Stimulated activated CD4-positive, alpha-beta T cell treated with anti-CD3 and anti-CD28 coated beads, Interleukin-12 subunit alpha, Interleukin-12 subunit beta, amount 100 ng/mL, for 48 hours (primary cell): ENCODE results near the gene CHRNA1.
"Not testable (repeated sequence)": the region's sequence is repeated elsewhere in the genome, so short reads cannot be mapped to it uniquely, and the experiment has no call there.

Experiments
- DNase-seq, 3 donors: peaks; one replicate each; pipeline ENCODE4 v3.0.0-alpha.2; 2020; ENCODE audit warnings: low read depth in 2 of 3, low spot score in 1 of 3

Gene CHRNA1

DNA sequence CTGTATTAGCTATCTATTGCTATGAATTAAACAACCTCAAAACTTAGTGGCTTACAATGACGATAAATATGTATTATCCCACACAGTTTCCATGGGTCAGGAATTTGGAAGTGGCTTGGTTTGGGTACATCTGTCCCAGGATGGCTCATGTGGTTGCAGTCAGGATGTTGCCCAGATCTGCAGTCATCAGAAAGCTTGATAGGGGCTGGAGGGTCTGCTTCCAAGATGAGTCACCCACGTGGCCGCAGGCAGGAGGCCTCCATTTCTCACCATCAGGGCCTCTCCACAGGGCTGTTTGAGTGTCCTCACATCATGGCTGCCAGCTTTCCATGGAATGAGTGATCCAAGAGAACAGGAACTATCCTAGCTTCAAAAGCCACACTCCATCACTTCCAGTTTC lies 46.4 kb downstream of the CHRNA1 start:
- no peak for DNase-seq

- peak in 1 of 3 donors; percentile 14 for DNase-seq
Observed at GRCh38 chr2:174717273-174717672, 47.0 kb downstream of the CHRNA1 start.

DNA sequence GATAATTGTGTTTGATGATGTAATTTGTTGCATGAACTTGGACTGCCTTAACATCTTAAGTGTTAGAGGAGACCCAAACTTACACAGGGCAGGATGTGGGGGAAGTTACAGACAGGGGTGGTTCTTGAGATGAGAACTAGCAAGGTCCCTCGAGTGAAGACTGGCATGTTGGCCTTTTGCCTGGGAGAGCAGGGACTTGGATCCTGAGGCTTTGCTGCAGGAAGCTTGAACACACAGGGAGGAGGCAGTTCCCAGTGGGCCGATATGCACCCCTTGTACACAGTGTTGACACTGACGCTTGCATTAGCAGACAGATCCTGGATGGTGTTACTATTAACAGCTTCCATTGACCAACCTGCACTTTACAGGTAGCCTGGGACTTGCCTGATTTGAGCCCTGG lies 47.5 kb downstream of the CHRNA1 start:
- no peak for DNase-seq

- DNase-seq = no peak
Observed at GRCh38 chr2:174713686-174714085, 50.6 kb downstream of the CHRNA1 start.

GRCh38 chr2:174711206-174711605 lies 53.1 kb downstream of the CHRNA1 start:
- DNase-seq = no peak

DNA sequence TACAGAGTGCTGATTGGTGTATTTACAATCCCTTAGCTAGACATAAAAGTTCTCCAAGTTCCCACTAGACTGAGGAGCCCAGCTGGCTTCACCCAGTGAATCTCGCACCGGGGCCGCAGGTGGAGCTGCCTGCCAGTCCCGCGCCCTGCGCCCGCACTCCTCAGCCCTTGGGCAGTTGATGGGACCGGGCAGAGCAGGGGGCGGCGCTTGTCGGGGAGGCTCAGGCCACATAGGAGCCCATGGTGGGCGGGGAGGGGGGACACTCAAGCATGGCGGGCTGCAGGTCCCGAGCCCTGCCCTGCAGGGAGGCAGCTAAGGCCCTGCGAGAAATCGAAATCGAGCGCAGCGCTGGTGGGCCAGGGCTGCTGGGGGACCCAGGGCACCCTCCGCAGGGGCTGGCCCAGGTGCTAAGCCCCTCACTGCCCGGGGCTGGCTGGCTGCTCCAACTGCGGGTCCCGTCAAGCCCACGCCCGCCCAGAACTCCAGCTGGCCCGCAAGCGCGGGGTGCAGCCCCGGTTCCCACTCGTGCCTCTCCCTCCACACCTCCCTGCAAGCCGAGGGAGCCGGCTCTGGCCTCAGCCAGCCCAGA lies 54.8 kb downstream of the CHRNA1 start:
- DNase-seq = not testable (repeated sequence)

- DNase-seq = no peak
Observed at GRCh38 chr2:174708713-174709112, 55.6 kb downstream of the CHRNA1 start.

GRCh38 chr2:174705321-174705720 lies 59.0 kb downstream of the CHRNA1 start:
- no peak for DNase-seq

DNA sequence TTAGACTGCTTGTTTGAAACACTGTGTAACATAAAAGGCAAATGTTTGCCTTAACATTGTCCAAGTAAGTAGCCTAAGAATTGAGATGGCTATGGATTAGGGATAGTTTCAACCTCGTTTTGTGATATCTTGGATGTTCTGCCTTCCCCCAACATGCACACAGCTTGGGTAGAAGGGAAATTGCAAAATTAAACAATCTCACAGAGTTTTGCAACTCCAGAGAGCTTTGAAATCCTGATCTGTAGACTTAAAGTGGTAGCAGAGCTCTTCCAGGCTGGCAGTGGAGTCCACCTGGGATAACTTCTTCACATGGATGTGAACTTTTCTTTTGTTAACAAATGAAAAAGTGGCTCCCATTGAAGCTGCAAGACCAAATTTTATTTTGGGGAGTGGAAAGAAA lies 59.6 kb downstream of the CHRNA1 start:
- DNase-seq = no peak

DNA sequence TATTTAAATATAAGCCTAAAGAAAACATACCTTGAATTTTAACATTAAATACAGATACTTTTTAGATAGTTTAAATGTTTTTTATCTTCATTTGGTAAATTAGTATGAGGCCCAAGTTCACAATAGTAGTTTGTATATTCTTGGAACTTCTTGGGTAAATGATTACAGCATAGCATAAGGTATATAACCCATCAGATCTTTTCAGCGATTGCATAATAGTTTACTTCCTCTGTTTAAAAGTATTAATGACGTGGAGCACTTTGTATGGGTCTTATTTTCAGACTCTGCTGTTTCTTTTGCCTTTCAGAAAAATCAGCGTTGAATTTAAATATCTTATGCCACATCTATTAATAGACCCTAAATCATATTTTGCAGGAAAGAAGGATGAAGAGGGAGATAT lies 60.2 kb downstream of the CHRNA1 start:
- DNase-seq = no peak

- DNase-seq = no peak
Observed at GRCh38 chr2:174703430-174703829, 60.8 kb downstream of the CHRNA1 start.

DNA sequence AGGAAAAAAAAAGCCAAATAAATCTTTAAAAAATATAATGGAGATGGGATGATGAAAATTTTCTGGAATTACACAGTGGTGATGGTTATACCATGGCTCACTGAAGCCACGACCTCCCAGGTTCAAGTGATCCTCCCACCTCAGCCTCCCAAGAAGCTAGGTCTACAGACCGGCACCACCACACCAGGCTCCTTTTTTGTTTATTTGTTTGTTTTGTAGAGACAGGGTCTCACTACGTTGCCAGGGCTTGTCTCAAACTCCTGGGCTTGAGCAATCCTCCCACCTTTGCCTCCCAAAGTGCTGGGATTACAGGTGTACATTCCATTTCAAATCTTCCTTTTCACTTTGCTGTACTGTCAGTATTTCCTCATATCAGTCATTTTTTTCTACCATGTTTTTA lies 61.7 kb downstream of the CHRNA1 start:
- DNase-seq = no peak

GRCh38 chr2:174699993-174700766 lies 64.1 kb downstream of the CHRNA1 start:
- peak in 1 of 3 donors; percentile 44 for DNase-seq
